GM23338 (cell line): ENCODE data around the gene STAT1. TPM values are rescaled to one million over a fixed set of nuclear protein-coding genes. Genes with fewer than 3 reads are reported as not detected.

Experiments used
- ATAC-seq: fragments of 200-7000 bp; cut with Tn5 transposase; 3 replicates; pipeline ENCODE4 v1.9.1; 2020
- DNase-seq: peaks from one replicate; pipeline ENCODE4 v3.0.0-alpha.2; 2015; ENCODE audit warnings: low spot score
- H2AFZ ChIP-seq: fragments of 200-600 bp; sonication (generic); 2 replicates; pipeline ENCODE4 v1.8.0; 2016; ENCODE audit warnings: antibody characterized with exemption, mild to moderate bottlenecking, moderate library complexity
- H3F3A ChIP-seq: fragments of 200-600 bp; sonication (generic); replicated peaks from 2 replicates; pipeline ENCODE4 v1.8.0; 2017; ENCODE audit warnings: antibody characterized with exemption, mixed run types, low read depth
- H3K27ac ChIP-seq: fragments of 200-600 bp; sonication (generic); 2 replicates; pipeline ENCODE4 v1.6.1; 2016; ENCODE audit warnings: low read depth
- H3K27me3 ChIP-seq: fragments of 200-600 bp; sonication (generic); 2 replicates; pipeline ENCODE4 v1.8.0; 2016; ENCODE audit warnings: mild to moderate bottlenecking, mixed run types, moderate library complexity; ENCODE audit not compliant: insufficient read depth
- H3K36me3 ChIP-seq: fragments of 200-600 bp; sonication (generic); 2 replicates; pipeline ENCODE4 v1.8.0; 2016; ENCODE audit warnings: mild to moderate bottlenecking; ENCODE audit not compliant: insufficient read depth
- H3K4me1 ChIP-seq: fragments of 200-600 bp; sonication (generic); 2 replicates; pipeline ENCODE4 v1.8.0; 2016; ENCODE audit warnings: mild to moderate bottlenecking, moderate library complexity; ENCODE audit not compliant: insufficient read depth
- H3K4me2 ChIP-seq: fragments of 200-600 bp; sonication (generic); 2 replicates; pipeline ENCODE4 v1.7.1; 2017; ENCODE audit warnings: mixed run types
- H3K4me3 ChIP-seq: fragments of 200-600 bp; sonication (generic); 2 replicates; pipeline ENCODE4 v1.6.1; 2016; ENCODE audit warnings: mixed run types
- H3K79me2 ChIP-seq: fragments of 200-600 bp; sonication (generic); replicated peaks from 2 replicates; pipeline ENCODE4 v1.8.0; 2017; ENCODE audit warnings: mild to moderate bottlenecking; ENCODE audit not compliant: insufficient read depth
- H3K9me2 ChIP-seq: fragments of 200-600 bp; sonication (generic); 2 replicates; pipeline ENCODE4 v1.8.0; 2017; ENCODE audit not compliant: insufficient read depth
- H4K20me1 ChIP-seq: fragments of 200-600 bp; sonication (generic); replicated peaks from 2 replicates; pipeline ENCODE4 v1.8.0; 2017; ENCODE audit warnings: mild to moderate bottlenecking; ENCODE audit not compliant: insufficient read depth
- H3K27ac Mint-ChIP-seq: 2 replicates; pipeline ENCODE4 v1.8.0; 2020; ENCODE audit warnings: inconsistent platforms, mild to moderate bottlenecking, moderate library complexity, mixed read lengths
- H3K27me3 Mint-ChIP-seq: 3 replicates; pipeline ENCODE4 v1.8.0; 2022; ENCODE audit warnings: low read depth, mild to moderate bottlenecking, moderate library complexity, mixed read lengths, inconsistent platforms; ENCODE audit not compliant: insufficient read depth, poor library complexity
- H3K36me3 Mint-ChIP-seq: 3 replicates; pipeline ENCODE4 v1.8.0; 2021; ENCODE audit warnings: low read depth, mild to moderate bottlenecking, inconsistent platforms, moderate library complexity, mixed read lengths
- H3K4me1 Mint-ChIP-seq: 3 replicates; pipeline ENCODE4 v1.8.0; 2020; ENCODE audit warnings: mild to moderate bottlenecking, inconsistent platforms, mixed read lengths
- H3K4me3 Mint-ChIP-seq: 3 replicates; pipeline ENCODE4 v1.8.0; 2021; ENCODE audit warnings: moderate library complexity, mild to moderate bottlenecking, inconsistent platforms, mixed read lengths
- H3K9me3 Mint-ChIP-seq: 3 replicates; pipeline ENCODE4 v1.8.0; 2020; ENCODE audit warnings: moderate library complexity, mild to moderate bottlenecking, inconsistent platforms, mixed read lengths
- CREB1 ChIP-seq: fragments of 250-450 bp; sonication (Bioruptor Pico); IDR thresholded peaks from 2 replicates; pipeline ENCODE4 v1.5.0; 2020; ENCODE audit warnings: low read depth, mild to moderate bottlenecking, moderate library complexity
- CTCF ChIP-seq, 2 experiments: fragments of 200-600 bp in 1 of 2; sonication (generic) in 1 of 2; conservative IDR thresholded peaks; 2 replicates each; pipeline versions ENCODE4 v1.5.1 to v1.6.1; 2016 to 2017; ENCODE audit warnings: antibody characterized with exemption in 2 of 2, low read depth in 2 of 2, mild to moderate bottlenecking in 2 of 2, moderate library complexity in 1 of 2
- ETS1 ChIP-seq: IDR thresholded peaks from 2 replicates; pipeline ENCODE4 v1.6.1; 2016; ENCODE audit warnings: antibody characterized with exemption
- EZH2 ChIP-seq: fragments of 200-600 bp; sonication (generic); IDR thresholded peaks from one replicate; pipeline ENCODE4 v1.8.0; 2017; ENCODE audit warnings: antibody characterized with exemption, mild to moderate bottlenecking, low read depth; ENCODE audit not compliant: unreplicated experiment
- EZH2phosphoT487 ChIP-seq: fragments of 200-600 bp; sonication (generic); IDR thresholded peaks from one replicate; pipeline ENCODE4 v1.8.1; 2018; ENCODE audit warnings: antibody characterized with exemption; ENCODE audit not compliant: unreplicated experiment
- JUNB ChIP-seq: IDR thresholded peaks from one replicate; pipeline ENCODE4 v1.6.1; 2016; ENCODE audit warnings: antibody characterized with exemption; ENCODE audit not compliant: unreplicated experiment
- NANOG ChIP-seq: IDR thresholded peaks from 2 replicates; pipeline ENCODE4 v1.6.1; 2016; ENCODE audit warnings: antibody characterized with exemption, borderline replicate concordance
- POLR2AphosphoS5 ChIP-seq: IDR thresholded peaks from 2 replicates; pipeline ENCODE4 v1.6.1; 2016; ENCODE audit warnings: antibody characterized with exemption, low read depth
- REST ChIP-seq: IDR thresholded peaks from one replicate; pipeline ENCODE4 v1.6.1; 2018; ENCODE audit warnings: antibody characterized with exemption; ENCODE audit not compliant: unreplicated experiment
- STAT1 ChIP-seq: IDR thresholded peaks from one replicate; pipeline ENCODE4 v1.6.1; 2016; ENCODE audit warnings: antibody characterized with exemption; ENCODE audit not compliant: unreplicated experiment
- ZNF114 ChIP-seq: fragments of 250-450 bp; sonication (Bioruptor Pico); IDR thresholded peaks from 2 replicates; pipeline ENCODE4 v1.5.0; 2020; ENCODE audit warnings: mild to moderate bottlenecking, moderate library complexity
- ZNF331 ChIP-seq: fragments of 250-450 bp; sonication (Bioruptor Pico); IDR thresholded peaks from 2 replicates; pipeline ENCODE4 v1.5.0; 2020; ENCODE audit warnings: low read depth, mild to moderate bottlenecking, moderate library complexity
- ZNF462 ChIP-seq: fragments of 250-450 bp; sonication (Bioruptor Pico); IDR thresholded peaks from 2 replicates; pipeline ENCODE4 v1.5.0; 2020; ENCODE audit warnings: mild to moderate bottlenecking, moderate library complexity
- polyA plus RNA-seq: library from polyadenylated mRNA; unstranded; fragments of >200 nt; fragmentation: Nextera tagmentation; extraction: Ambion mirVana; gene quantifications from 2 replicates; pipeline ENCODE4 v1.2.1, GENCODE V29; 2016
- total RNA-seq: library from RNA; depleted of rRNA; stranded (reverse); fragments of >200 nt; shearing (Covaris generic); gene quantifications from 2 replicates; pipeline ENCODE4 v1.2.3, GENCODE V29; 2014

STAT1 gene
- total and polyA plus RNA-seq, 2 experiments from 2014 or later, result 15.1 to 47.4 TPM

GRCh38 chr2:190982262-190983034 lies 31.5 kb downstream of the STAT1 start:
- H3K4me1 Mint-ChIP-seq, result no peaks in the 10 kb centered on the region; the same call in 2 of the 3 replicates
- Histone ChIP-seq H3F3A (no peaks in the 10 kb centered on the region), H3K27ac (no peak overlapping the region), H3K4me1 (no peaks in the 10 kb centered on the region), H3K9me2 (no peaks in the 10 kb centered on the region), H2AFZ (no peak overlapping the region), H3K36me3 (peaks cover 63% of the 10 kb centered on the region), H4K20me1 (peaks cover 4% of the 10 kb centered on the region), H3K4me2 (no peak overlapping the region), H3K4me3 (no peak overlapping the region), H3K27me3 (no peaks in the 10 kb centered on the region), H3K79me2 (no peaks in the 10 kb centered on the region)
- DNase-seq (no peak), ATAC-seq (no peak)
- no peak overlapping the region for H3K27ac Mint-ChIP-seq
- no peaks in the 10 kb centered on the region for H3K9me3 Mint-ChIP-seq
- peaks cover 91% of the 10 kb centered on the region for H3K36me3 Mint-ChIP-seq
- H3K4me3 Mint-ChIP-seq, result no peak overlapping the region
- TF ChIP-seq STAT1, result no peak
- TF ChIP-seq ZNF331 (CRISPR knock-in tag), result no peak
- no peak for TF ChIP-seq CTCF (conservative IDR thresholded peaks at IDR 0.05; ENCODE audit: low read depth in 2 of 2)
- TF ChIP-seq JUNB, result no peak
- TF ChIP-seq ETS1, result no peak
- no peak for TF ChIP-seq ZNF114
- TF ChIP-seq REST, result no peak
- TF ChIP-seq CREB1 (CRISPR knock-in tag), result no peak
- no peak for TF ChIP-seq EZH2
- no peak for TF ChIP-seq POLR2AphosphoS5
- TF ChIP-seq EZH2phosphoT487, result no peak
- no peak for TF ChIP-seq ZNF462 (CRISPR knock-in tag)
- TF ChIP-seq NANOG, result no peak
- H3K27me3 Mint-ChIP-seq, result peaks cover 5% of the 10 kb centered on the region
